Measurements from ENCODE around the gene SEC24D.

The SEC24D gene

GRCh38 chr4:118865091-118865708 lies 29.3 kb upstream of the SEC24D start:
- Histone ChIP-seq H4K8ac (ENCODE audit: low read length) (no peak overlapping the region), H2AK5ac (ENCODE audit: low read length, severe bottlenecking) (no peak overlapping the region), H3K4me2 (ENCODE audit: low read length, poor library complexity, severe bottlenecking) (no peak overlapping the region), H3K36me3 (ENCODE audit: control insufficient read depth in 1 of 2, insufficient read depth in 2 of 2, low read depth in 1 of 2, low read length in 2 of 2) (no peaks in the 10 kb centered on the region), H4K91ac (ENCODE audit: low read length) (no peak overlapping the region), H3K79me1 (replicated peaks; ENCODE audit: low read length, poor library complexity, severe bottlenecking) (no peaks in the 10 kb centered on the region), H2BK12ac (ENCODE audit: low read length in 2 of 2) (no peak overlapping the region), H3K9ac (ENCODE audit: low read length) (peak overlapping the region; percentile 28), H3K23ac (ENCODE audit: low read length in 2 of 2) (no peak overlapping the region), H3K27me3 (ENCODE audit: control insufficient read depth in 1 of 2, insufficient read depth in 1 of 2, low read length in 2 of 2) (no peaks in the 10 kb centered on the region), H2BK15ac (ENCODE audit: low read depth, poor library complexity, severe bottlenecking) (no peak overlapping the region), H3K9me3 (ENCODE audit: control insufficient read depth, low read length) (no peaks in the 10 kb centered on the region), H2BK120ac (ENCODE audit: low read depth, low read length) (no peak overlapping the region), H2BK5ac (ENCODE audit: low read depth, low read length, poor library complexity, severe bottlenecking) (no peak overlapping the region), H3K4ac (ENCODE audit: low read depth in 1 of 2, low read length in 2 of 2) (no peak overlapping the region), H3K27ac (ENCODE audit: low read length, poor library complexity, severe bottlenecking) (no peak overlapping the region), H3K18ac (ENCODE audit: low read depth in 1 of 2, low read length in 2 of 2) (no peak overlapping the region), H2AFZ (ENCODE audit: low read depth, low read length) (no peak overlapping the region), H3K4me3 (ENCODE audit: insufficient read depth in 1 of 2, low read depth in 1 of 2, low read length in 2 of 2) (no peak overlapping the region), H3K14ac (ENCODE audit: low read length in 2 of 2) (no peak overlapping the region), H3K4me1 (ENCODE audit: control insufficient read depth, insufficient read depth, low read depth, low read length) (no peaks in the 10 kb centered on the region)
- DNase-seq, result peak; percentile 60
- WGBS, result 14% methylated on average over 5 of the region's 5 CpGs

- H3K4ac ChIP-seq (ENCODE audit: low read depth in 1 of 2, low read length in 2 of 2), result no peak overlapping the region
- no peak overlapping the region for H3K14ac ChIP-seq (ENCODE audit: low read length in 2 of 2)
- no peak overlapping the region for H3K4me3 ChIP-seq (ENCODE audit: insufficient read depth in 1 of 2, low read depth in 1 of 2, low read length in 2 of 2)
- DNase-seq, result no peak
- H2BK120ac ChIP-seq (ENCODE audit: low read depth, low read length), result no peak overlapping the region
- H2BK12ac ChIP-seq (ENCODE audit: low read length in 2 of 2), result no peak overlapping the region
- no peak overlapping the region for H4K8ac ChIP-seq (ENCODE audit: low read length)
- no peak overlapping the region for H2AFZ ChIP-seq (ENCODE audit: low read depth, low read length)
- H3K79me1 ChIP-seq (replicated peaks; ENCODE audit: low read length, poor library complexity, severe bottlenecking), result no peaks in the 10 kb centered on the region
- H2BK5ac ChIP-seq (ENCODE audit: low read depth, low read length, poor library complexity, severe bottlenecking), result no peak overlapping the region
- H3K27ac ChIP-seq (ENCODE audit: low read length, poor library complexity, severe bottlenecking), result no peak overlapping the region
- no peaks in the 10 kb centered on the region for H3K4me1 ChIP-seq (ENCODE audit: control insufficient read depth, insufficient read depth, low read depth, low read length)
- no peak overlapping the region for H3K9ac ChIP-seq (ENCODE audit: low read length)
- no peaks in the 10 kb centered on the region for H3K27me3 ChIP-seq (ENCODE audit: control insufficient read depth in 1 of 2, insufficient read depth in 1 of 2, low read length in 2 of 2)
- H2BK15ac ChIP-seq (ENCODE audit: low read depth, poor library complexity, severe bottlenecking), result no peak overlapping the region
- H2AK5ac ChIP-seq (ENCODE audit: low read length, severe bottlenecking), result no peak overlapping the region
- no peak overlapping the region for H3K23ac ChIP-seq (ENCODE audit: low read length in 2 of 2)
- 100% methylated on average over 1 of the region's 2 CpGs for WGBS
- H3K36me3 ChIP-seq (ENCODE audit: control insufficient read depth in 1 of 2, insufficient read depth in 2 of 2, low read depth in 1 of 2, low read length in 2 of 2), result no peaks in the 10 kb centered on the region
- H4K91ac ChIP-seq (ENCODE audit: low read length), result no peak overlapping the region
- no peak overlapping the region for H3K4me2 ChIP-seq (ENCODE audit: low read length, poor library complexity, severe bottlenecking)
- no peak overlapping the region for H3K18ac ChIP-seq (ENCODE audit: low read depth in 1 of 2, low read length in 2 of 2)
- H3K9me3 ChIP-seq (ENCODE audit: control insufficient read depth, low read length), result no peaks in the 10 kb centered on the region
These were observed 22.9 kb upstream of the SEC24D start for GRCh38 chr4:118858779-118859178.

GRCh38 chr4:118857760-118858159 lies 21.8 kb upstream of the SEC24D start:
- H3K27ac ChIP-seq (ENCODE audit: low read length, poor library complexity, severe bottlenecking), result no peak overlapping the region
- no peak overlapping the region for H3K18ac ChIP-seq (ENCODE audit: low read depth in 1 of 2, low read length in 2 of 2)
- no peaks in the 10 kb centered on the region for H3K4me1 ChIP-seq (ENCODE audit: control insufficient read depth, insufficient read depth, low read depth, low read length)
- H4K8ac ChIP-seq (ENCODE audit: low read length), result no peak overlapping the region
- H3K27me3 ChIP-seq (ENCODE audit: control insufficient read depth in 1 of 2, insufficient read depth in 1 of 2, low read length in 2 of 2), result no peaks in the 10 kb centered on the region
- H2BK15ac ChIP-seq (ENCODE audit: low read depth, poor library complexity, severe bottlenecking), result no peak overlapping the region
- DNase-seq, result no peak
- H3K4ac ChIP-seq (ENCODE audit: low read depth in 1 of 2, low read length in 2 of 2), result no peak overlapping the region
- H3K36me3 ChIP-seq (ENCODE audit: control insufficient read depth in 1 of 2, insufficient read depth in 2 of 2, low read depth in 1 of 2, low read length in 2 of 2), result no peaks in the 10 kb centered on the region
- H2BK120ac ChIP-seq (ENCODE audit: low read depth, low read length), result no peak overlapping the region
- H3K9ac ChIP-seq (ENCODE audit: low read length), result no peak overlapping the region
- H2BK12ac ChIP-seq (ENCODE audit: low read length in 2 of 2), result no peak overlapping the region
- H3K14ac ChIP-seq (ENCODE audit: low read length in 2 of 2), result no peak overlapping the region
- no peak overlapping the region for H3K4me2 ChIP-seq (ENCODE audit: low read length, poor library complexity, severe bottlenecking)
- no peak overlapping the region for H4K91ac ChIP-seq (ENCODE audit: low read length)
- H2AK5ac ChIP-seq (ENCODE audit: low read length, severe bottlenecking), result no peak overlapping the region
- H2BK5ac ChIP-seq (ENCODE audit: low read depth, low read length, poor library complexity, severe bottlenecking), result no peak overlapping the region
- 85% methylated on average over 2 of the region's 2 CpGs for WGBS
- H3K23ac ChIP-seq (ENCODE audit: low read length in 2 of 2), result no peak overlapping the region
- no peak overlapping the region for H3K4me3 ChIP-seq (ENCODE audit: insufficient read depth in 1 of 2, low read depth in 1 of 2, low read length in 2 of 2)
- no peak overlapping the region for H2AFZ ChIP-seq (ENCODE audit: low read depth, low read length)
- H3K9me3 ChIP-seq (ENCODE audit: control insufficient read depth, low read length), result no peaks in the 10 kb centered on the region
- H3K79me1 ChIP-seq (replicated peaks; ENCODE audit: low read length, poor library complexity, severe bottlenecking), result no peaks in the 10 kb centered on the region

GRCh38 chr4:118850488-118851173 lies 14.7 kb upstream of the SEC24D start:
- H3K9me3 ChIP-seq (ENCODE audit: control insufficient read depth, low read length), result no peaks in the 10 kb centered on the region
- H3K4me2 ChIP-seq (ENCODE audit: low read length, poor library complexity, severe bottlenecking), result no peak overlapping the region
- H3K4ac ChIP-seq (ENCODE audit: low read depth in 1 of 2, low read length in 2 of 2), result no peak overlapping the region
- no peak overlapping the region for H4K8ac ChIP-seq (ENCODE audit: low read length)
- no peak overlapping the region for H4K91ac ChIP-seq (ENCODE audit: low read length)
- H3K79me1 ChIP-seq (replicated peaks; ENCODE audit: low read length, poor library complexity, severe bottlenecking), result no peaks in the 10 kb centered on the region
- no peaks in the 10 kb centered on the region for H3K36me3 ChIP-seq (ENCODE audit: control insufficient read depth in 1 of 2, insufficient read depth in 2 of 2, low read depth in 1 of 2, low read length in 2 of 2)
- H3K9ac ChIP-seq (ENCODE audit: low read length), result peak overlapping the region; percentile 61
- H3K4me3 ChIP-seq (ENCODE audit: insufficient read depth in 1 of 2, low read depth in 1 of 2, low read length in 2 of 2), result peak overlapping the region in 1 of 2 experiments; percentile 70
- H3K14ac ChIP-seq (ENCODE audit: low read length in 2 of 2), result no peak overlapping the region
- 29% methylated on average over 8 of the region's 8 CpGs for WGBS
- H3K4me1 ChIP-seq (ENCODE audit: control insufficient read depth, insufficient read depth, low read depth, low read length), result no peaks in the 10 kb centered on the region
- no peak overlapping the region for H3K18ac ChIP-seq (ENCODE audit: low read depth in 1 of 2, low read length in 2 of 2)
- no peak overlapping the region for H2BK12ac ChIP-seq (ENCODE audit: low read length in 2 of 2)
- peak; percentile 52 for DNase-seq
- no peaks in the 10 kb centered on the region for H3K27me3 ChIP-seq (ENCODE audit: control insufficient read depth in 1 of 2, insufficient read depth in 1 of 2, low read length in 2 of 2)
- H2BK5ac ChIP-seq (ENCODE audit: low read depth, low read length, poor library complexity, severe bottlenecking), result no peak overlapping the region
- no peak overlapping the region for H3K23ac ChIP-seq (ENCODE audit: low read length in 2 of 2)
- no peak overlapping the region for H2BK120ac ChIP-seq (ENCODE audit: low read depth, low read length)
- H2BK15ac ChIP-seq (ENCODE audit: low read depth, poor library complexity, severe bottlenecking), result no peak overlapping the region
- no peak overlapping the region for H2AFZ ChIP-seq (ENCODE audit: low read depth, low read length)
- no peak overlapping the region for H2AK5ac ChIP-seq (ENCODE audit: low read length, severe bottlenecking)
- H3K27ac ChIP-seq (ENCODE audit: low read length, poor library complexity, severe bottlenecking), result no peak overlapping the region

Measured in mesenchymal stem cell (in vitro differentiated cells and primary cell).